CD4-positive, alpha-beta T cell treated with Interleukin-21 for 1 hour (primary cell): ENCODE data around the gene RAVER1.
A peak's percentile ranks its signal among the peaks of the same experiment; 100 is the strongest.

Experiments used
- DNase-seq: peaks from one replicate; pipeline ENCODE4 v3.0.0-alpha.2; 2020

RAVER1 gene

DNA sequence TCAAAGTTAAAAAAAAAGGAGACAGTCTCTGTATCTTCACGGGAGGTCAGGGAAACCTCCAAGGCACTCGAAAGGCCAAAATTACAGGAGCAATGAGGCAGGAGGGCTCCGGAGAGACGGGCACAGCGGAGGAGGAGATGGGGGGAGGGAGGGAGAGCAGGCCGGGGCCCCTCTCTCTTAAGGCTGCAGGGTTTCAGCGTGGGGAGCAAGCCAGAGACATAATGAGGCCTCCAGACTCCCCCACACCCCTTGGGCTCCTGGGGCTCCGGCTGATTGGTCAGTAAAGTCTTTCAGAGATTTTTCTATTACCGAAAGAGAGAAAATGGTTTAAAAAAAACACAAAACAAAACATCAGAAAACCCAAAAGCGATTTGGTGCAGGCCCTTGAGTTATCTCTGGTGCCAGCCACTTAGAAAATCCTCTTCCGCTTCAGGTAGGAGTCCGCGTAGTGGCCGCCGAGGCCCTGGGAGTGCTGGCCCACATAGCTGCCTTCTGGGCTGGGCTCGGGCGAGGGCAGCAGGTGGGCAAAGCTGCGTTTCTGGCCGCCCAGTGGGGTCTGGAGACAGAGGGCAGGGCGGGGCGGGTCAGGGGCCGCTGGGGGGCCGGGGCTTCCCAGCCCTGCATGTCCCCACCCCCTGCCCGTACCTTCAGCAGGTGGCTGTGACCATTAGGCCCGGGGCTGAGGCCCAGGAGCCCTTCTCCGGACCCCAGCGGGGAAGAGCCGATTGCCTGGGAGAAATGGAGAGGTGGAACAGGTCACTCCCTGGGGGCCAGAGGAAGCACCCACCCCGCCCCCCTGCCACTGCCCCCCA is 16.1 kb downstream of the RAVER1 start:
- no peak for DNase-seq

DNA sequence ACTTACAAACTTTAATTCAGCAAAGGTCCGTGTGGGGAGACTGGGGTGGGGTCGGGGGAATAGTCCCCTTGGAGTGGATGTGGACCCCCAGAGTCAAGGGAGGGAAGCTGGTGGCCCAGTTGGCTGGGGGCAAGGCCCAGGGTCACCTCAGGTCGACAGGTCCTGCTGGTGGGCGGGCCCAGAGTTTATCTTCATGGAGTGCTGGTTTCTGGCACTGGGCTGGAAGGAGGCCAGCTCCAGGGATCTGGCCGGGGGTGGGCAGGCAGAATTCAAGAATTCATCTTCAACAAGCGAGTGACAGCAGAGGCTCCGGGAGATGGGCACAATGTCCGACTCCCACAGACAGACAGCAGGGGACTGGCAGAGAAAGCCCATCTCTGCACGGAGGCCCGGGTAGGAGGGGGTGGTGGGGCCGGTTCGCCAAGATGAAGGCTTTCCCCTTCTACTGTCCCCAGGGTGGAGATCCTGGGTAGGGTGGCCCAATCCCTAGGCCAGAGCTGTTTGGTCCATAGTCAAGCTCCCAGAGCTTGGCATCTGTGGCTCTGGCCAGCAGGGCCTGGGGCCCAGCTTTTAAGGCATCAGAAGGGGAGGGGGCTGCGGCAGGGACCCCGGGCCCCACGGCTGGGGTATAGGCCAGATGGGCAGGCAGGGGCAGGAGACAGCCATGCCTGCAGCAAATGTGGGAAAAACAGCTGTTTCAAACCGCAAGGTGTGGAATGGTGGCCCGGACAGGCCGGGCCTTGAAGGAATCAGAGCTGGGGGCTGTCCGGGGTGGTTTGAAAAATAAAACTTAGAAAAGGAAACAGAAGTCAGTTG is 16.9 kb downstream of the RAVER1 start:
- no peak for DNase-seq

DNA sequence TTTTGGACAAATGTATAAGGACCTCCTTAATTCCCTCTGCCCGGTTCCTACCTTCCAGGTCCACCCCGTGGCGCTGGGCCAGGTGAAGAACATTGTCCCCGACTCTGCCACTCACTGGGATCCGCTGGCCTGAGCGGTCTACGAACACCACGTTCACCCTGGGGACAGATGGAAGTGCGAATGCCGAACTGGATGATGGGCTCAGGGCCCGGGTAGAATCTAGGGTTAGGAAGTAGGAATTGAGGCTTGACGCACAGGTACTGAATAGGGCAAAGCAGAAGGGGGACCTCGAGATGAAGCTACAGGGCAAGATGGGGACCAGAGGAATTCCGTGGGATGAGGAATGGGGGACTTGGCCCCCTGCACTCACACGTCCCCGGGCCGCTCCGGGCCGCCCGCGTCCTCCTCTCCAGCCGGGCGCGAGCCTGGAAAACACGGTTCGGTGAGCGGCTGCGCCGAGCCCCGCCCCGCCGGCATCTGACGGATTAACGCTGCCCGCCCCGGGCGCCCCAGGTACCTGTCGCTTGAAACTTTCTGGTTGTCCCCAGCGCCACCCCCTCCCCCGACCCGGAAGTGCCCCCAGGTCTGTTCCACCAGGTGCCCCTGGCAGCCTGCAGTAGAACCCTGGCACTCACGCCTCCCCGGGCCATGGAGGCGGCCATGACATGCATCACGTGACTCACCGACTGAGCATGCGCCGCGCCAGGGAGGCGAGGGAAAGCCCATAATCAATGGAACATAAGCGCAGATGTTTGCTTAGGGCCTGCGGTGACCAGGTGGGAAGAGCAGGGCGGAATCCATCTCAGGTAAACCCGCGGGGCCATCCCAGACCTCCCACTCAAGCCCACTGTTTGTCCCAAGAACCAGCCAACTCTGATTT is 17.8 kb downstream of the RAVER1 start, which contains the start of gene FDX2:
FDX2 (minus strand) TSS at position 681 of the 880 bp plus-strand sequence; CDS start at position 662, 19 bp downstream.
- DNase-seq, result peak; percentile 92

DNA sequence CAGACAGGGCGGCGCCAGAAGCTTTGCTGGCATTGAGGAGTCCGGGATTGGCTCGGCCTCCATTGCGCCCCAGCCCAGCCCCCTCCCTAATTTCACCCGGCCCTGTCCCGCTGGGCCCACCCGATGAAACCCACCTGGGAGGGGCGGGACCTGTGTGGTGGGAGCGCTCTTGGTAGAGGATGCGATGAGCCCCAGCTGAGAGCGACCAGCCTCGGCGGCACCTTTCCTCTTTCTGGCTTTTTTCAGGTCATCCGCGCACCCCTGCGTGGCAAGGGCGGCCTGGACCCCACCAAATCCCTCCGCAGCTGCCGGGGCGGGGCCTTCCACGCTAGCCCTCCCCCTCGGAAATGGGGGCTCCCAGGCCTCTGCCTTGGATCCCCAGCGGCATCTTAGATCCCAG is 23.9 kb downstream of the RAVER1 start, which contains the start of gene ZGLP1:
ZGLP1 (minus strand) TSS at position 393 of the 400 bp plus-strand sequence.
- no peak for DNase-seq

DNA sequence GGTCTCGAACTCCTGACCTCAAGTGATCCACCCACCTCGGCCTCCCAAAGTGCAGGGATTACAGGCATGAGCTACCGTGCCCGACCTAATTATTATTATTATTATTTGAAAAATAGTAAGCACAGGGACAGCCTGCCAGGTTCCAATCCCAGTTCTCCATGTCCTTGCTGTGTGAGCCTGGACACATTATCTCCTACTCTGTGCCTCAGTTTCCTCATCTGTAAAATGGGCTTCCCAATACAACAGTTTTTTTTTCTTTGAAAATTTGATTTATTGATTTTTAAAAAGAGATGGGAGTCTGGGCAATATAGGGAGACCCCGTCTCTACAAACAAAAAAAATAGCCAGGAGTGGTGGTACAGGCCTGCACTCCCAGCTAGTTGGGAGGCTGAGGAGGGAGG is 27.0 kb downstream of the RAVER1 start:
- no peak for DNase-seq

DNA sequence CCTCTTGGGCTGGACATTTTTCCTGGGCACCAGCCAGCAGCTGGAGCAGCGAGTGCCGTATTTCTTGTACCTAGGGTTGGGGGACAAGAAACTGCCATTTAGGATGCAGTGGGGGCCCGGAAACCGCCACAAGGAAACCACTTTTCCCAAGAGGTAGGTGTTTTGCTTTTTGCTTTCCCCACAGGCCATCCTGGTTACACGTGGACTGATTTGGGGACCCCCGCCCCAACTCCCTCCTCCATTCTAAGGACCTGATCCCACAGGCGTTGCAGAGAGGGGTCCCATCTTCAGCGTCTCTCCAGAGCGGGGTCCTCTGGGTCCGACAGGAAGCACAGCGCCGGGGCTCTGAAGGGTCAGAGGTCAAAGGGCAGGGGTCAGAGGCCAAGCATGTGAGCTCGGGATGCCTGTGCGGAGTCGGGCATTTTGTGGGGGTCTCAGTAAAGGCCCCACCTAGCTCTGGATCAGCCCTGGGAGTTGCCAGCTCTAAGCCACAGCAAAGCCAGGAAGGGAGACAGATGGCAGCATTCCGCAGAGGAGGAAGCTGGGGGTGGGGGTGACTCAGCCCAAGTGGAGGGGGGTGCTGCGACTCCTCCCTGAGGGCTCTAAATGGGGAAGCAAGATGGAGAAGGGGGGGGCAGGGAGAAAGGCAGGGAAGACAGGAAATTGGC is 28.1 kb downstream of the RAVER1 start:
- DNase-seq, result no peak

DNA sequence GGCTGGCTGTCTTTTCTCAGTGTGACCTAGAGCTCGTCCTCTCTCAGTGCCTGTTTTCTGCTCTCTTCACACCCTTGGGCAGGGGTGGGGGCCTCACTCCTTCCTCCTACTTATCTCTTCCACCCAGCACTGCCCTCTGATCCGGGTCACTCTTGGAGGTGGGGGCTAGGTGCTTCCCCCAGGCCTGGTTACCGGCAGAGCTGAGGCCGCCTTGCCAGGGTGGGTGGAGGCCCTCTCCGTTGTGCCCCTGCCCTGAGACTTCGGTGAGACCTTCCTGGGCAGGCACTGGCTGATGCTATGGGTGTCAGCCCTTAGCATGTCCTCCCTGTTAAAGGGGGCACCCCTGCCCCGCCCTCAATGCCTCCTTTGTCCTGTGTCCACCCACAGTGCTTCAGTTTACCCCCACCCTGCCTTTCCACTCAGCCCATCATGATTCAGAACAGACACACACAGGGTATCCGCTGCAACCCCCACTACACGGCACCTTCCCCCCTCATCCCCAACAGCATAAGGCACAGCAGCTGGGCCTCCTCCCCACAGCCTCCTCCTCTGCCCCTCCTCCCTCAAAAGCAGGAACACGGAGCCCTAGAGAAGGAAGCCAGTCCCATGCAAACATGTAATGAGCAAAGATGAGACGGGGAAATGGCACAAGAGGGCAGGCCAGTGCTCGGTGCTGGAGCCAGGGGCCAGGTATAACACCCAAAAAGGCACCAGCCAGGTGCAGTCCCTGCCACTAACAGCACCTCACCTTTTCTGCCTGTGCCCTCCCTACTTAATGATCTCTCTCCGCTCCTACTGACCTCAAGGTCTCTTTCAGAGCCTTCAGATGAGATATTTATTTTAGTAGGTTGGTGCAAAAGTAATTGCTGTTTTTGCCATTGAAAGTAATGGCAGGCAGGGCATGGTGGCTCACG is 33.5 kb downstream of the RAVER1 start:
- DNase-seq, result no peak

DNA sequence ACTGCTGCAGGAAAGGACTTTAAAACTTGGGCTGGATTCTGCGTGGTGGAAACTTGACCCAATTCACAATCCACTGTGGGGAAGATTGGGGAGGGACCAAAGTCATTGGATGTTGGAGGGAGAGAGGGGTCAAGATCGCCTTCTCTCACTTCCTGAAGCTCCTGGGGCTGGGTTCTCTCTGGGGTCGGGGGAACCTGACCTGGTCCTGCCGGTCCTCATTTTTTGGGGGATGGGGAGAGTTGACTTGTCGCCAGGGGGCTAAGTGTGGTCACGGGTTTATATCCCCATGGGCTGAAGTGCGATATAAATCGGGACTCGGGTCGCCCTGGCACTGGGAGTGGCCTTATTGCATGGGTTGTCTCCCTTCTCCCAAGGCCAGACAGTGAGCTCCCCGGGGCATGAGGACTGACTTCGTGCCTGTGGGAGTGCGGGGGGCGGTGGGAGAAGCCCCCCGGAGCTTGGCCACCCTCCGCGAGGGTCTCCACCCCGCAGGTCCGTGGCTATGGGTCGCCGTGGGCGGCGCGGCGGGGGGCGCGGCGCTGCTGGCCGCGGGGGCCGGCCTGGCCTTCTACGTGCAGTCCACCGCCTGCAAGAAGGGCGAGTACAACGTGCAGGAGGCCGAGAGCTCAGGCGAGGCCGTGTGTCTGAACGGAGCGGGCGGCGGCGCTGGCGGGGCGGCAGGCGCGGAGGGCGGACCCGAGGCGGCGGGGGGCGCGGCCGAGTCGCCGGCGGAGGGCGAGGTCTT is 37.3 kb downstream of the RAVER1 start:
- no peak for DNase-seq

DNA sequence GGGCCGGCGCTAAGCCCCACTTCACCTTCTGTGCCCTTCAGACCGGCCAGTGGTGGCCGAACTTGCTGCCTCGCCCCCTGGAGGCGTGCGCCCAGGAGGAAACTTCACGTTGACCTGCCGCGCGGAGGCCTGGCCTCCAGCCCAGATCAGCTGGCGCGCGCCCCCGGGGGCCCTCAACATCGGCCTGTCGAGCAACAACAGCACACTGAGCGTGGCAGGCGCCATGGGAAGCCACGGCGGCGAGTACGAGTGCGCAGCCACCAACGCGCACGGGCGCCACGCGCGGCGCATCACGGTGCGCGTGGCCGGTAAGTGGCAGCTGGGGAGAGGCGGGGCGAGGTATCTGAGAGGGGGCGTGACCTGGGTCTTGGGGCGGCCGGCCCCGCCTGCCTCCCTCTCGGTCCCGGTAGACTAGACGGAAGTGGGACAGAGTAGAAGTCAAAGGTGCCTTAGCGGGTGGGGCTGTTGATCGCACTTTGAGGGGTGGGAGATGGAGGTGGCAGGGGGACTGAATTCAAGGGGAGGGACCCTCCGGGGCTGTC is 38.0 kb downstream of the RAVER1 start:
- peak; percentile 84 for DNase-seq

DNA sequence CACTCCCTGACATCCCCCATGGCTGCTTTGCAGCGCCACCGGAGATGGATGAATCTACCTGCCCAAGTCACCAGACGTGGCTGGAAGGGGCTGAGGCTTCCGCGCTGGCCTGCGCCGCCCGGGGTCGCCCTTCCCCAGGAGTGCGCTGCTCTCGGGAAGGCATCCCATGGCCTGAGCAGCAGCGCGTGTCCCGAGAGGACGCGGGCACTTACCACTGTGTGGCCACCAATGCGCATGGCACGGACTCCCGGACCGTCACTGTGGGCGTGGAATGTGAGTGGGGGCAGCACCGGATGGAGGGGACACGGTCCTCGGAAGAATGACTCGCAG is 39.0 kb downstream of the RAVER1 start:
- DNase-seq, result no peak

DNA sequence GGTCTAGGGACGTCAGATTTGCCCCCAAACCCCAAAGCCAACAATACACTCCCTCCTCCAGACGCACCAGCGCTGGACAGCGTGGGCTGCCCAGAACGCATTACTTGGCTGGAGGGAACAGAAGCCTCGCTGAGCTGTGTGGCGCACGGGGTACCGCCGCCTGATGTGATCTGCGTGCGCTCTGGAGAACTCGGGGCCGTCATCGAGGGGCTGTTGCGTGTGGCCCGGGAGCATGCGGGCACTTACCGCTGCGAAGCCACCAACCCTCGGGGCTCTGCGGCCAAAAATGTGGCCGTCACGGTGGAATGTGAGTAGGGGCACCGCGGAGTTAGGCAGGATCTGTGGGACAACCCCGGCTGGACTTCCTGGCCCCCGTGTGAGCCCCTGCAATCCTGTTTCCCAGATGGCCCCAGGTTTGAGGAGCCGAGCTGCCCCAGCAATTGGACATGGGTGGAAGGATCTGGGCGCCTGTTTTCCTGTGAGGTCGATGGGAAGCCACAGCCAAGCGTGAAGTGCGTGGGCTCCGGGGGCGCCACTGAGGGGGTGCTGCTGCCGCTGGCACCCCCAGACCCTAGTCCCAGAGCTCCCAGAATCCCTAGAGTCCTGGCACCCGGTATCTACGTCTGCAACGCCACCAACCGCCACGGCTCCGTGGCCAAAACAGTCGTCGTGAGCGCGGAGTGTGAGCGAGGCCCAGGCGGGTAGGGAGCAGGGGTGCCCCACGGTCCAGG is 39.5 kb downstream of the RAVER1 start:
- DNase-seq, result no peak

DNA sequence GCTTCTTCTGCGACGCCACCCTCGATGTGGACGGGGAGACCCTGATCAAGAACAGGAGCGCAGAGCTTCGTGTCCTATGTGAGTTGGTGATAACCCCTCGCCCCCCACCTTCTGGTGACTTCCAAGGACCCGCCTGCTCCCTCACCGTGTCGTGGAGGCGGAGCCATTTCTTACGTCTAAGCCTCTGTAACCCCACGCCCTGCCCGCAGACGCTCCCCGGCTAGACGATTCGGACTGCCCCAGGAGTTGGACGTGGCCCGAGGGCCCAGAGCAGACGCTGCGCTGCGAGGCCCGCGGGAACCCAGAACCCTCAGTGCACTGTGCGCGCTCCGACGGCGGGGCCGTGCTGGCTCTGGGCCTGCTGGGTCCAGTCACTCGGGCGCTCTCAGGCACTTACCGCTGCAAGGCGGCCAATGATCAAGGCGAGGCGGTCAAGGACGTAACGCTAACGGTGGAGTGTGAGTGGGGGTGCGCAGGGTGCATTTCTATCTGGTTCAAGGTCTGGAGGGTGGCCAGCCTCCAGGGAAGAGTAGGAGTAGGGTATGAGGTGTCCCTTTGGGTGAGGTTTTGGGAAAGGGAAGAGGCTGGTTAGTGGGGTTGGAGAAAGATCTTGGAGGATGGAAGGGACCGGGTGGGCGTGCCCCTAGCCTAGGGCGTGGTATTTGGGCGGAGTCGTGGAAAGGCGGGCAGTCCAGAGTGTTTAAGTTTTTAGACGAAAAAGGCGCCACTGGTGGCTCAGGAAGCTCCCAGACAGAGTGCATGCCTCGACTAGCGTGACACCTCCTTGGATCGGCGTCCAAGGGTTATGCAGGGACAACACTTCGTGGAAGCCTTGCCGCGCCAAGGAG is 40.3 kb downstream of the RAVER1 start:
- DNase-seq, result no peak

DNA sequence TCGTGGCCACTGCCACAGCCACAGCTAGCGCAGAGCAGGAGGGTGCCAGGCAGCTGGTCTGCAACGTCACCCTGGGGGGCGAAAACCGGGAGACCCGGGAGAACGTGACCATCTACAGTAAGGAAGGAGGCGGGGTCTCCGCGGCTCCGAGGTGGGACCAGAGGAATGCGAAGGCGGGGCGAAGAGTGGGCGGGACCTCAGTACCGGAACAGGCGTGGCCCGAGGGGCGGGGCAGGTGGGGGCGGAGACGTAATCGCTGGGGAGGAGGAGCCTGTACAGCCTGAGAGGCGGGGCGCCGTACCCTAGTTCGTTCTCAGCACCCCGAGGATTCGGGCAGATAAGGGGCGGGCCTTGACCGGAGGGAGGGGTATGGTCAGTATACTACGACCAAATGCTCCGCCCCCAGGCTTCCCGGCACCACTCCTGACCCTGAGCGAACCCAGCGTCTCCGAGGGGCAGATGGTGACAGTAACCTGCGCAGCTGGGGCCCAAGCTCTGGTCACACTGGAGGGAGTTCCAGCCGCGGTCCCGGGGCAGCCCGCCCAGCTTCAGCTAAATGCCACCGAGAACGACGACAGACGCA is 41.0 kb downstream of the RAVER1 start:
- DNase-seq, result peak; percentile 75

DNA sequence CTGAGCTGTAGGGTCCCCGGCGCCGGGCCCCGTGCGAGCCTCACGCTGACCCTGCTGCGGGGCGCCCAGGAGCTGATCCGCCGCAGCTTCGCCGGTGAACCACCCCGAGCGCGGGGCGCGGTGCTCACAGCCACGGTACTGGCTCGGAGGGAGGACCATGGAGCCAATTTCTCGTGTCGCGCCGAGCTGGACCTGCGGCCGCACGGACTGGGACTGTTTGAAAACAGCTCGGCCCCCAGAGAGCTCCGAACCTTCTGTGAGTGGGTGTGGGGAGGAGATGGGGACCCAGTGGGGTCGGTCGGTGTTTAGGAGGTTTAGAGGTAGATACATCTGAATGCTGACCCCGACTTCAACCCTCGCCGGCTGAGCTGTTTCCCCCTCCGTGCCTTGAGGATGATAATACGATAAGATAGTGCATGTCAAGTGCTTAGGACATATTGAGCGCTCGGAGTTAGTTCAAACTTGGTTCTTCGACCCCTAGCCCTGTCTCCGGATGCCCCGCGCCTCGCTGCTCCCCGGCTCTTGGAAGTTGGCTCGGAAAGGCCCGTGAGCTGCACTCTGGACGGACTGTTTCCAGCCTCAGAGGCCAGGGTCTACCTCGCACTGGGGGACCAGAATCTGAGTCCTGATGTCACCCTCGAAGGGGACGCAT is 41.6 kb downstream of the RAVER1 start:
- no peak for DNase-seq

DNA sequence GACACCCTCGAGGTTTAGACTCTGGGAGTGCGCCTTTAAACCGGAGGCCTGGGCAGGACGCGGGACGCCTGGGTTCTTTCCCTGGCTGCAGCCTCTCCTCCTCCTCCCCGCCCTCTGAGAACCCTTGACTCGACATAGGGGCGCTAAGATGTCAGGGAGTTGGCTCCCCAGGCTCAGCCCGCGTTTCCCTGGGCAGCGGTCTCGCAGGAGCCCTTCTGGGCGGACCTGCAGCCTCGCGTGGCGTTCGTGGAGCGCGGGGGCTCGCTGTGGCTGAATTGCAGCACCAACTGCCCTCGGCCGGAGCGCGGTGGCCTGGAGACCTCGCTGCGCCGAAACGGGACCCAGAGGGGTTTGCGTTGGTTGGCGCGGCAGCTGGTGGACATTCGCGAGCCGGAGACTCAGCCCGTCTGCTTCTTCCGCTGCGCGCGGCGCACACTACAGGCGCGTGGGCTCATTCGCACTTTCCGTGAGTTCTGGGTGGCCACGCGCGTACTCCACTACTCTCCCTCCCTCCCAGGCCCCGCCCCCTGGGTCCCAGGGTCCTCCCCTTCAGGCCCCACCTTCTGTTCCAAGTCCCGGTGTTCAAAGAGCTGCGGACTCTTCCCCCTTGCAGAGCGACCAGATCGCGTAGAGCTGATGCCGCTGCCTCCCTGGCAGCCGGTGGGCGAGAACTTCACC is 42.3 kb downstream of the RAVER1 start:
- DNase-seq, result peak; percentile 71

DNA sequence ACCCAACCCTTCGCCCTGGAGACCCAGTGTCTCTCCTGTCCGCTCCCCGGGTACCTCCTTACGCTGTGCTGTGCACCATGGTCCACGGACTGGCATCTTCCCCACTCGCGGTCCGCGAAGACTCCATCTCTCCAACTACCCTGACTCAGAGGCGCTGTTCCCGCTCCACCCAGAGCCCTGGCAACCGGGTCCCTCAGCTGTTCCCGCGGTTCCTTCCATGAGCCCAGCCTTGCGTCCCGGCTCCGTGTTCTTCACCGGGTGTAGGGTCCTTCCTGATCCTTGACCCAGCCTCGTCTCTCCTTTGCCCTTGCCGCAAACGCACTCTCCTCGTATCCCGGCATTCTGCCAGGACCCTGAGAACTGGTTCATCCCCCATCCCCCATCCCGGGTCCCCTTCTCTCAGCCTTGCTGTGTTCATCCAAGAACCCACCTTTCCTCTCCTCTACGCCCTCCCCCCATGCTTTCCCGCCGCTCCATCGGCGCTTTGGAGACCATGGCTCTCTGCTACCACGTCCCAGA is 42.9 kb downstream of the RAVER1 start:
- DNase-seq, result no peak

DNA sequence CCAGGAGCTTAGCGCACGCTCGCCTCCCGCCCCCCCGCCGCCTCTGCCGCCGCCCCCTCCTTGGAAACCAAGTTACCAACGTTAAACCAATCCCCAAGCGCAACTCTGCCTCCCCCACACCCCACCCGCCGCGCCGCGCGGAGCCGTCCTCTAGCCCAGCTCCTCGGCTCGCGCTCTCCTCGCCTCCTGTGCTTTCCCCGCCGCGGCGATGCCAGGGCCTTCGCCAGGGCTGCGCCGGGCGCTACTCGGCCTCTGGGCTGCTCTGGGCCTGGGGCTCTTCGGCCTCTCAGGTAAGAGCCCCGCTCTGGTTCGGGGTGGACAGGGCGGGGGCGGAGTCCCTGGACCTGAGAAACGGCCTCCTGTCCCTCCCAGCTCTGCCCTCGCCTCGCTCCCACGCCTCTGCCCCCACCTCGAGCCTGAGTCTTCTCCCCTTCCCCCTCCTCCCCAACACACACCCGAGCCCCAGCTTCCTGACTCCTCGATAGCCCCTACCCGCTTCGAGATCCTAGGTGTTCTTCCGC is 43.4 kb downstream of the RAVER1 start, which contains the start of gene ICAM5:
ICAM5 (plus strand) TSS at position 117 of the 521 bp plus-strand sequence; CDS start at position 209, 92 bp downstream.
- DNase-seq, result no peak
